Naive thymus-derived CD8-positive, alpha-beta T cell (primary cell): ENCODE measurements around the gene THSD4. TPM values are rescaled to one million over a fixed set of nuclear protein-coding genes. Genes with fewer than 3 reads are reported as not detected.
"Not testable (repeated sequence)": the region's sequence is repeated elsewhere in the genome, so short reads cannot be mapped to it uniquely, and the experiment has no call there.

Experiments
- ATAC-seq, 2 donors: fragments of 150-1000 bp; cut with Tn5 transposase in 1 of 2; sonication (Bioruptor Pico), chemical (Tn5 transposase) in 1 of 2; 1 replicate in 1 of 2; 2 replicates in 1 of 2; pipeline ENCODE4 v1.10.0; 2021; ENCODE audit warnings: mild to moderate bottlenecking in 2 of 2, moderate library complexity in 2 of 2
- POLR2A ChIA-PET: fragments of 350-600 bp; sonication (Branson Sonifier 250); formaldehyde crosslinking; loops from one replicate; lab custom pipeline; 2021; ENCODE audit warnings: antibody characterized with exemption; lab: Charles Lee
- DNase-seq, 10 donors: peaks; one replicate each; pipeline versions ENCODE4 v3.0.0 to v3.0.0-alpha.2; 2020 to 2022
- H3K27ac Mint-ChIP-seq, 10 donors: one replicate each; pipeline ENCODE4 v1.8.0; 2020 to 2022; ENCODE audit warnings: mild to moderate bottlenecking in 10 of 10, mixed read lengths in 10 of 10, moderate library complexity in 4 of 10, inconsistent platforms in 1 of 10
- H3K27me3 Mint-ChIP-seq, 5 donors: one replicate each; pipeline ENCODE4 v1.8.0; 2021 to 2022; ENCODE audit warnings: mixed read lengths in 5 of 5
- H3K36me3 Mint-ChIP-seq, 3 donors: one replicate each; pipeline ENCODE4 v1.8.0; 2020 to 2022; ENCODE audit warnings: mixed read lengths in 3 of 3, mild to moderate bottlenecking in 2 of 3, inconsistent platforms in 1 of 3
- H3K4me1 Mint-ChIP-seq, 4 donors: one replicate each; pipeline ENCODE4 v1.8.0; 2021 to 2022; ENCODE audit warnings: mixed read lengths in 4 of 4
- H3K4me3 Mint-ChIP-seq, 10 donors: one replicate each; pipeline ENCODE4 v1.8.0; 2020 to 2022; ENCODE audit warnings: mild to moderate bottlenecking in 10 of 10, mixed read lengths in 10 of 10, moderate library complexity in 6 of 10, inconsistent platforms in 1 of 10
- H3K9me3 Mint-ChIP-seq, 9 donors: one replicate each; pipeline ENCODE4 v1.8.0; 2020 to 2022; ENCODE audit warnings: mixed read lengths in 9 of 9, mild to moderate bottlenecking in 3 of 9, inconsistent platforms in 1 of 9, moderate library complexity in 1 of 9
- polyA plus RNA-seq, 3 donors: library from polyadenylated mRNA; unstranded; fragments of 300-500 nt; fragmentation: Illumina TruSeq; gene quantifications; one replicate each; pipeline ENCODE4 v1.2.3, GENCODE V29; 2021
- total RNA-seq, 8 experiments: library from RNA in 2 of 8; stranded (reverse) in 2 of 8; gene quantifications; one replicate each; pipeline ENCODE4 v1.2.3 and lab custom pipeline; 2021 to 2026

Gene THSD4
- total and polyA plus RNA-seq, 5 experiments from 2014 or later = not detected

DNA sequence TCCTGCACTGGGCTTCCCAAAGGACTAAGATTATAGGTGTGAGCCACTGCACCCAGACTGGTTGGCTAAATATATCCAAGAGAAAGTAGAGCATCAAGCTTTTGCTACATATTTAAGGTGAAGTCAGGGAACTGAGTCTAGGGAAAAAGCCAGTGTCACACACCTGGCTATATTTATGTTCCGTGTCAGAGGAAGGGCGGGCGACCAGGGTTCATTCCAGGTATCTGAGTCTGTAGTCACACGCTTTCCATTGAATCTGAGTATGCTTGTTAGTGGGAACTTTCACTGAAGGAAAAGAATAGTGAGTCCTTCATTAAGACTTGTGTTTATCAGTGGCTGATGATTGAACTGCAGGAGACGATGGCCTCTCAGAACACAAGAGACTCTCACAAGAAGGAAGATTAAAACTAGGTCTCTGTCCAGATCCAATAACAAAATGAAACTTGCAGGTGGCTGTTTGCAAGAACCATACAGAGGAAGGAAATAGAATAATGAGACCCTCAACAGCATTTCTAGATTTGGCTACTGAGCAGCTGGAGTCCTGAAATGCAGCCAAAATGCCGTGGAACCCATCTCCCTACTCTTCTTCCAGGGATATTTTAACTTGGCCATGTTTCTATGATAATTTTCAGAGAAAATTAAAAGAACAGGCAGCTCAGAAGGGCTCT lies 276.3 kb downstream of the THSD4 start:
- peaks cover 0 to 11% (median 2%) of the 10 kb centered on the region in 9 donors for H3K9me3 Mint-ChIP-seq
- no peaks in the 10 kb centered on the region for H3K36me3 Mint-ChIP-seq
- ATAC-seq (no peak), DNase-seq (no peak)
- POLR2A ChIA-PET = no interaction called here
- H3K27ac Mint-ChIP-seq = no peak overlapping the region
- H3K4me3 Mint-ChIP-seq = no peak overlapping the region
- peaks cover 8 to 45% (median 20%) of the 10 kb centered on the region in 5 donors for H3K27me3 Mint-ChIP-seq
- H3K4me1 Mint-ChIP-seq = peaks cover 0 to 3% (median 2%) of the 10 kb centered on the region in 4 donors

DNA sequence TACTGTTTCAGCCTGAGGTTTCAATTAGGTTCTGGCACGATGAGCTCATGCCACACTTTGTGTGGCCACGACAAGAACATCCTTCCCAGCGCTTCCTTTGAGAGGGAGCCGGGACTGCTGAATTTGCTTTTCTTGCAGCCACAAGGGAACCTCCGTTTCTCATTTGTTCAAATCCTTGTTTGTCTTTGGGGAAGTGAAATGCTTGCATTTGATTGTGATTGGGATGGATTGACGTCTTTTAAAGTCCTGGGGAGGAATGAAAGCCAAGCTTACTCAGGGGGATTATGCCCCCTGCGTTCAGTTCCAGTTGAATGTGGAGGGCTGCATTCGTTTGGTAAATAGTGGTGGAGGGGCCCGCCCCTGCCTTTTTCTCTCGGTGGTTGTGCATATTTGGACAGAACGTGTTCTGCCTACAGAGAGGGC lies 277.6 kb downstream of the THSD4 start:
- peaks cover 0 to 2% (median 0%) of the 10 kb centered on the region in 4 donors for H3K4me1 Mint-ChIP-seq
- peaks cover 0 to 52% (median 20%) of the 10 kb centered on the region in 5 donors for H3K27me3 Mint-ChIP-seq
- no peak overlapping the region for H3K4me3 Mint-ChIP-seq
- no peaks in the 10 kb centered on the region for H3K36me3 Mint-ChIP-seq
- DNase-seq = no peak
- no peak for ATAC-seq
- no peak overlapping the region for H3K27ac Mint-ChIP-seq
- POLR2A ChIA-PET = no interaction called here
- H3K9me3 Mint-ChIP-seq = peaks cover 0 to 11% (median 2%) of the 10 kb centered on the region in 9 donors

DNA sequence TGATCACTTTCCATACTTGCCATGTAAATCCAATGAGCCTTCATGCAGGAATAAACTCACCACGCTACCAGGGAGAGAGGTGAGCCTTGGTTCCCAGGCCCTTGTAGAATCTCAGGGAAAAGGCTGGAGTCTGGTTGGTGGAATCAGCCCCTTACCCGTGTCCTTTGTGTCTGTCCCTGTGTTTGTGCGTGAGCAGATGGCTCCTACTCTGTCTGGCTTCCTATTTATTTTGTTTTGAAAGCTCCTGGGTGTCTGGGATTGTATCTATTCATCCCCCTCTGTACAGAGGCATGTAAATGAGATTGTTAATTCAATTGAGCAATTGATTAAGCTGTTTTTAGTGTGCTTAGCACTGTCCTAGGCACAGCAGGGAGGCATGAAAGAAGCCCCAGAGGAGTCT lies 278.1 kb downstream of the THSD4 start:
- DNase-seq = no peak
- Mint-ChIP-seq H3K27me3 (peaks cover 0 to 52% (median 25%) of the 10 kb centered on the region in 5 donors), H3K4me1 (peaks cover 0 to 2% (median 0%) of the 10 kb centered on the region in 4 donors), H3K27ac (no peak overlapping the region), H3K9me3 (peaks cover 0 to 11% (median 2%) of the 10 kb centered on the region in 9 donors), H3K36me3 (no peaks in the 10 kb centered on the region), H3K4me3 (no peak overlapping the region)
- no peak for ATAC-seq
- POLR2A ChIA-PET = no interaction called here

GRCh38 chr15:71396536-71397125 lies 281.4 kb downstream of the THSD4 start:
- ATAC-seq (no peak), DNase-seq (no peak)
- H3K27ac Mint-ChIP-seq = no peak overlapping the region
- no peaks in the 10 kb centered on the region for H3K9me3 Mint-ChIP-seq
- no peaks in the 10 kb centered on the region for H3K4me1 Mint-ChIP-seq
- no peaks in the 10 kb centered on the region for H3K36me3 Mint-ChIP-seq
- H3K4me3 Mint-ChIP-seq = no peak overlapping the region
- POLR2A ChIA-PET = no interaction called here
- peaks cover 0 to 34% (median 18%) of the 10 kb centered on the region in 5 donors for H3K27me3 Mint-ChIP-seq

DNA sequence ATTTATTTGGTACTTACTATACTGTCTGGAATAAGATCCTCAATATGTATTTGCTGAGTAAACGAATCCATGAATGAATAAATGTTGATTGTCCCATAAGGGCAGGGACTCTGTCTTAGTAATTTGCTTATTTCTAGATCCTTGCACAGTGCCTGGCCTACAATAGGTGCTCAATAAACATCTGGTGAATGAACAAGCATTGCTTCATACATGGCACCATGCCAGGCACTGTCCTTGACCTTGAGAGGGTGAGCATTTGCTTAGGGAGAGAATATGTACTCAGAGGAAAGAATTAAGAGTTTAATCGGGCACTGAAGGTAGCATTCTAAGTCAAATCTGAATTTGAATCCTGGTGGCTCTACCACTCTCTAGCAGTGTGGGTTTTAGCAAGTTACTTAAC lies 282.1 kb downstream of the THSD4 start:
- Mint-ChIP-seq H3K27ac (no peak overlapping the region), H3K9me3 (no peaks in the 10 kb centered on the region), H3K36me3 (no peaks in the 10 kb centered on the region), H3K27me3 (peaks cover 0 to 31% (median 18%) of the 10 kb centered on the region in 5 donors), H3K4me3 (no peak overlapping the region), H3K4me1 (no peaks in the 10 kb centered on the region)
- DNase-seq (no peak), ATAC-seq (no peak)
- POLR2A ChIA-PET = no interaction called here

GRCh38 chr15:71400294-71400693 lies 285.0 kb downstream of the THSD4 start:
- POLR2A ChIA-PET = no interaction called here
- no peak for DNase-seq
- Mint-ChIP-seq H3K9me3 (no peaks in the 10 kb centered on the region), H3K4me3 (no peak overlapping the region), H3K36me3 (no peaks in the 10 kb centered on the region), H3K27me3 (peaks cover 0 to 16% (median 7%) of the 10 kb centered on the region in 5 donors), H3K4me1 (no peaks in the 10 kb centered on the region), H3K27ac (no peak overlapping the region)
- ATAC-seq = no peak

GRCh38 chr15:71401728-71402127 lies 286.5 kb downstream of the THSD4 start:
- POLR2A ChIA-PET, H3K36me3 Mint-ChIP-seq, DNase-seq, ATAC-seq, H3K4me1 Mint-ChIP-seq, H3K9me3 Mint-ChIP-seq, H3K27ac Mint-ChIP-seq, H3K4me3 Mint-ChIP-seq: not testable (repeated sequence)
- peaks cover 1 to 24% (median 11%) of the 10 kb centered on the region in 5 donors for H3K27me3 Mint-ChIP-seq

GRCh38 chr15:71409541-71409940 lies 294.3 kb downstream of the THSD4 start:
- POLR2A ChIA-PET = no interaction called here
- Mint-ChIP-seq H3K36me3 (no peaks in the 10 kb centered on the region), H3K4me3 (no peak overlapping the region), H3K9me3 (peaks cover 0 to 1% (median 0%) of the 10 kb centered on the region in 9 donors), H3K27ac (no peak overlapping the region), H3K4me1 (peaks cover 0 to 3% (median 0%) of the 10 kb centered on the region in 4 donors), H3K27me3 (peaks cover 7 to 45% (median 20%) of the 10 kb centered on the region in 5 donors)
- DNase-seq (no peak), ATAC-seq (no peak)

DNA sequence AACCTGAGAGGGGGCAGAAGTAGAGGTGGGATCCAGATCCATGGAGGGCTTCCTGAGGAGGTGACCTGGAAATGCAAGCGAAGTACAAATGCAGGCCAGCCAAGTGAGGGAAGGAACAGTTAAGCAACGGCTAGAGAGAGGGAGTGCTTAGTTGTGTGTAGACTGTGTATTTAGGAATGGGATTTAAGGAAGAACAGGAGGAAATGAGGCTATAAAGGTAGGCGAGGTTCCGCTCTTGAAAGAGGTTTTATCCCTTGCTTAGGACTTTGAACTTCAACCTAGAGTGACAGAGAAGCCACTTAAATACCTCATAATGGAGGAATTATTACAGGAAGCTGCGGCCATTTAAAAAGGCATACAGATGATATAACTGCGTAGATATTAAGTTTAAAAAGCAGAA lies 295.1 kb downstream of the THSD4 start:
- ATAC-seq (no peak), DNase-seq (no peak)
- POLR2A ChIA-PET = no interaction called here
- peaks cover 0 to 1% (median 0%) of the 10 kb centered on the region in 9 donors for H3K9me3 Mint-ChIP-seq
- no peaks in the 10 kb centered on the region for H3K36me3 Mint-ChIP-seq
- H3K27ac Mint-ChIP-seq = no peak overlapping the region
- peaks cover 0 to 3% (median 0%) of the 10 kb centered on the region in 4 donors for H3K4me1 Mint-ChIP-seq
- H3K27me3 Mint-ChIP-seq = peaks cover 7 to 45% (median 20%) of the 10 kb centered on the region in 5 donors
- no peak overlapping the region for H3K4me3 Mint-ChIP-seq

- Mint-ChIP-seq H3K9me3 (no peaks in the 10 kb centered on the region), H3K27ac (no peak overlapping the region), H3K4me1 (peaks cover 0 to 3% (median 0%) of the 10 kb centered on the region in 4 donors), H3K4me3 (no peak overlapping the region), H3K36me3 (no peaks in the 10 kb centered on the region), H3K27me3 (peaks cover 5 to 36% (median 15%) of the 10 kb centered on the region in 5 donors)
- no peak for ATAC-seq
- POLR2A ChIA-PET = no interaction called here
- no peak for DNase-seq
Observed at GRCh38 chr15:71411538-71412482, 296.5 kb downstream of the THSD4 start.

- Mint-ChIP-seq H3K27ac (no peak overlapping the region), H3K4me3 (no peak overlapping the region), H3K27me3 (peaks cover 5 to 35% (median 14%) of the 10 kb centered on the region in 5 donors), H3K36me3 (no peaks in the 10 kb centered on the region), H3K9me3 (no peaks in the 10 kb centered on the region), H3K4me1 (peaks cover 0 to 3% (median 0%) of the 10 kb centered on the region in 4 donors)
- DNase-seq = no peak
- POLR2A ChIA-PET = no interaction called here
- ATAC-seq = no peak
Observed at GRCh38 chr15:71413419-71413818, 298.1 kb downstream of the THSD4 start.

- Mint-ChIP-seq H3K4me3 (no peak overlapping the region), H3K4me1 (peaks cover 0 to 3% (median 0%) of the 10 kb centered on the region in 4 donors), H3K27ac (no peak overlapping the region), H3K27me3 (peaks cover 5 to 30% (median 18%) of the 10 kb centered on the region in 5 donors), H3K36me3 (no peaks in the 10 kb centered on the region), H3K9me3 (no peaks in the 10 kb centered on the region)
- ATAC-seq = no peak
- DNase-seq = no peak
- POLR2A ChIA-PET = no interaction called here
Observed at GRCh38 chr15:71414853-71415252, 299.6 kb downstream of the THSD4 start.
